CD8-positive, alpha-beta memory T cell (primary cell): ENCODE data around the gene LYAR. TPM values are rescaled to one million over a fixed set of nuclear protein-coding genes. Genes with fewer than 3 reads are reported as not detected.

ENCODE experiments used
- CTCF ChIA-PET: fragments of 350-600 bp; sonication (Branson Sonifier 250); formaldehyde crosslinking; loops from one replicate; lab custom pipeline; 2021; ENCODE audit warnings: antibody characterized with exemption; lab: Charles Lee
- POLR2A ChIA-PET: fragments of 350-600 bp; sonication (Branson Sonifier 250); formaldehyde crosslinking; loops from one replicate; lab custom pipeline; 2021; ENCODE audit warnings: antibody characterized with exemption; lab: Charles Lee
- DNase-seq, 5 donors: peaks; one replicate each; pipeline versions ENCODE4 v3.0.0 to v3.0.0-alpha.2; 2020 to 2022; ENCODE audit warnings: mixed read lengths in 1 of 5
- H3K27ac ChIP-seq: one replicate; pipeline ENCODE4 v1.7.0; 2013; ENCODE audit warnings: low read depth, mild to moderate bottlenecking, low read length, moderate library complexity
- H3K27me3 ChIP-seq: 2 replicates; pipeline ENCODE4 v1.7.0; 2013; ENCODE audit warnings: low read length, mild to moderate bottlenecking; ENCODE audit not compliant: insufficient read depth, poor library complexity, severe bottlenecking
- H3K36me3 ChIP-seq: 2 replicates; pipeline ENCODE4 v1.7.0; 2013; ENCODE audit warnings: mild to moderate bottlenecking, low read length, moderate library complexity; ENCODE audit not compliant: insufficient read depth
- H3K4me1 ChIP-seq: 2 replicates; pipeline ENCODE4 v1.7.0; 2013; ENCODE audit warnings: mild to moderate bottlenecking, low read length, moderate library complexity; ENCODE audit not compliant: insufficient read depth
- H3K4me3 ChIP-seq: 2 replicates; pipeline ENCODE4 v1.7.0; 2013; ENCODE audit warnings: mild to moderate bottlenecking, low read length
- H3K9me3 ChIP-seq: 2 replicates; pipeline ENCODE4 v1.7.0; 2013; ENCODE audit warnings: mild to moderate bottlenecking, low read length
- H3K27ac Mint-ChIP-seq, 8 donors: one replicate each; pipeline ENCODE4 v1.8.0; 2020 to 2021; ENCODE audit warnings: mixed read lengths in 8 of 8, mild to moderate bottlenecking in 6 of 8, inconsistent platforms in 3 of 8, moderate library complexity in 3 of 8
- H3K27me3 Mint-ChIP-seq, 2 donors: one replicate each; pipeline ENCODE4 v1.8.0; 2020 to 2021; ENCODE audit warnings: mixed read lengths in 2 of 2, mild to moderate bottlenecking in 1 of 2, moderate library complexity in 1 of 2
- H3K36me3 Mint-ChIP-seq, 3 donors: one replicate each; pipeline ENCODE4 v1.8.0; 2020 to 2021; ENCODE audit warnings: mixed read lengths in 3 of 3, inconsistent platforms in 1 of 3, mild to moderate bottlenecking in 1 of 3
- H3K4me1 Mint-ChIP-seq, 3 donors: one replicate each; pipeline ENCODE4 v1.8.0; 2020 to 2021; ENCODE audit warnings: mixed read lengths in 3 of 3, inconsistent platforms in 1 of 3, mild to moderate bottlenecking in 1 of 3
- H3K4me3 Mint-ChIP-seq, 7 donors: one replicate each; pipeline ENCODE4 v1.8.0; 2020 to 2021; ENCODE audit warnings: mixed read lengths in 7 of 7, mild to moderate bottlenecking in 6 of 7, moderate library complexity in 4 of 7, inconsistent platforms in 2 of 7
- H3K9me3 Mint-ChIP-seq, 5 donors: one replicate each; pipeline ENCODE4 v1.8.0; 2020 to 2022; ENCODE audit warnings: mixed read lengths in 5 of 5, mild to moderate bottlenecking in 3 of 5, moderate library complexity in 2 of 5, inconsistent platforms in 1 of 5
- polyA plus RNA-seq: library from polyadenylated mRNA; unstranded; fragments of 300-500 nt; fragmentation: Illumina TruSeq; gene quantifications from one replicate; pipeline ENCODE4 v1.2.3, GENCODE V29; 2021
- total RNA-seq, 2 experiments: library from RNA; stranded (reverse); gene quantifications; one replicate each; pipeline ENCODE4 v1.2.3, GENCODE V29; 2021

Gene LYAR
- total and polyA plus RNA-seq, 3 experiments from 2014 or later, result 95.8 to 187 (median 103) TPM

DNA sequence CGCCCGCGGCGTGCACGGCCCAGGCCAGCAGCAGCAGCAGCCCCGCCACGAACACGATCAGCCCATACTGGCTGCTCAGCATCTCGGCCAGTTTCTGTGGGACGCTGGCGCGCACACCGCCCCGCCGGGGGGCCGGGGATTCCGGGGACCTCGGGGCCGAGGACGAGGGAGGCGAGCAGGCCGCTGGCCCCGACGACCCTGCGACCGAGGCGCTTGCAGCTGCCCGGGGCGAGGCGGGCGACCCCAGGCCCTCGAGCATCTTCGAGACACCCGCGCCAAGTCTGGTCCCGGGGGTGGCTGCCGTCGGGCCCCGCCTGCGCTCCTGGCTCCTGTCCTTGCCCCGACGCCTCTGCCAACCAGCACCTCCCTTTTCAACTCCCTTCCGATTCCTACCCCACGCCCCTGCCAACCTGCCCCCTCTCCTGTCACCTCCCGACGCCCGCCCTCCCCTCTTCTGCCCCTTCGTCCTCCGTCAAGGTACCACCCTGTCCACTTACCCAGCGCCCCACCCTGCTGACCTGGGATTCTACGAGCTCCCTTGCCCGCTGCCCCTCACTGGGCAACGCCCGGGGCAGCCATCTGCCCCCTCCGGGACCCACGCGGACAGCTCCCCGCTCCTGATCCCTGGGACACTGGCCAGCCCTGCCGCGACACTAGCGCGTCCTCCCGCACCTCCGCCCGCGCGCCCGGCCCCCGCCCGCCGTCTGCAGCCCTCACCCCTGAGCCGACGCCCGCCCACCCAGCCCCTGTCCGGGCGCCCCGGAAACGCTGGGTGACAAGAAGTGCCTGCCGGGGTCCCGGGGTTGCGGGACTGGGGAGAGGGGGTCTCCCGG lies 63.1 kb downstream of the LYAR start, which contains the start of gene OTOP1:
Gene OTOP1 (minus strand): TSS at position 324 of the 833 bp plus-strand sequence. CDS start 65 bp downstream, at position 259.
- peaks cover 54 to 65% of the 10 kb centered on the region in 2 donors for H3K27me3 Mint-ChIP-seq
- peaks cover 0 to 4% (median 0%) of the 10 kb centered on the region in 5 donors for H3K9me3 Mint-ChIP-seq
- Histone ChIP-seq H3K27me3 (peaks cover 5% of the 10 kb centered on the region), H3K36me3 (no peaks in the 10 kb centered on the region), H3K4me1 (no peaks in the 10 kb centered on the region), H3K4me3 (no peak within 1 kb of the TSS), H3K9me3 (no peaks in the 10 kb centered on the region), H3K27ac (no peak within 1 kb of the TSS)
- DNase-seq, result no peak
- H3K4me1 Mint-ChIP-seq, result peaks cover 11 to 19% (median 17%) of the 10 kb centered on the region in 3 donors
- ChIA-PET CTCF (no interaction called here), POLR2A (no interaction called here)
- peaks cover 0 to 10% (median 0%) of the 10 kb centered on the region in 3 donors for H3K36me3 Mint-ChIP-seq
- no peak within 1 kb of the TSS for H3K27ac Mint-ChIP-seq
- H3K4me3 Mint-ChIP-seq, result peak within 1 kb of the TSS in 4 of 7 donors; percentile 21 to 69 (median 42)

DNA sequence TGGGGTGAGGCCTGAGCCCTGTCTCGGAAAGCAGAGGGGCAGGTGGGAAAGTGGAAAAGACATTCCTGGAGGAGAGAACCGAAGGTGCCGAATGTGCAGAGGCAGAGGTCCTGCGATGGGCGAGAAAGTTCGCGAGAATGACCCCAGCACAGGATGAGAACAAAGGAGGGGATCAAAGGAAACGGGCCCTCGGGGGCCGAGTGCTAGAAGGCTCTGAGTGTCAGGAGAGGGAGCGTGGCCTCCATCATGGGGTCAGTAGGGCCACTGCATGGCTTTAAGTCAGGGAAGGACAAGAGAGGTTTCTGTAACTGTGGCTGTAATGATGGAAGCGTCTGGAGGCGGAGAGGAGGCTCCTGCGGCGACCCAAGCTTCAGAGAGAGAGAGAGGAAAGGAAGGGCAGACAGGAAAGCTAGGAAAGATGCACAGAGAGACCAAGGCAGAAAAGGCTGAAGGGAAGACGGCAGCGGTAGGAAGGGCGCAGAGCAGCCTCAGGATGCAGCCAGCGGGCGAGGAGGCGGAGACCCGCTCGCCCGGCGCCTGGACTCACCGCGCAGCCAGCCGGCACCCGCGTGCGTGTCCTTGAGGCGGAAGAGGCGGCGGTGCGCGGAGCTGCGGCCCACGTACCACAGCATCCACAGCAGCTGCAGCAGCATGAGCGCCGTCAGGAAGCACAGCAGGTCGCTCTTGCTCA lies 63.9 kb downstream of the LYAR start:
- Histone ChIP-seq H3K9me3 (no peaks in the 10 kb centered on the region), H3K27me3 (peaks cover 5% of the 10 kb centered on the region), H3K27ac (no peak overlapping the region), H3K36me3 (no peaks in the 10 kb centered on the region), H3K4me3 (no peak overlapping the region), H3K4me1 (no peaks in the 10 kb centered on the region)
- ChIA-PET CTCF (no interaction called here), POLR2A (no interaction called here)
- DNase-seq, result no peak
- Mint-ChIP-seq H3K27ac (no peak overlapping the region), H3K36me3 (peaks cover 0 to 10% (median 0%) of the 10 kb centered on the region in 3 donors), H3K9me3 (peaks cover 0 to 4% (median 0%) of the 10 kb centered on the region in 5 donors), H3K4me1 (peaks cover 11 to 19% (median 17%) of the 10 kb centered on the region in 3 donors), H3K27me3 (peaks cover 56 to 68% of the 10 kb centered on the region in 2 donors), H3K4me3 (peak overlapping the region in 1 of 7 donors; percentile 69)

Other genes with a start within 250 kb of the LYAR start
- gene OTOP1, start 63.2 kb downstream of the LYAR start, total RNA-seq, result not detected
- not detected for gene OTOP1, start 63.2 kb downstream of the LYAR start, polyA plus RNA-seq
- gene TMEM128, start 41.9 kb downstream of the LYAR start, total RNA-seq, result 10 to 100 TPM; 24.1 to 26.6 TPM
- gene TMEM128, start 41.9 kb downstream of the LYAR start, polyA plus RNA-seq, result 46.4 TPM
- gene ZBTB49, start 97 bp upstream of the LYAR start, total RNA-seq, result 1 to 10 TPM; 7.9 to 8.7 TPM
- gene ZBTB49, start 97 bp upstream of the LYAR start, polyA plus RNA-seq, result 10.5 TPM
- gene NSG1, start 96.9 kb upstream of the LYAR start, total RNA-seq, result 10 to 100 TPM; 15.1 to 16.3 TPM
- gene NSG1, start 96.9 kb upstream of the LYAR start, polyA plus RNA-seq, result 49.8 TPM